GM12864 (cell line): ENCODE measurements around the gene TXNIP.

Source experiments
- DNase-seq: peaks from one replicate; pipeline ENCODE4 v3.0.0-alpha.2; 2011; ENCODE audit warnings: low read depth
- H3K4me3 ChIP-seq: 2 replicates; pipeline ENCODE4 v1.5.1; 2011; ENCODE audit warnings: mild to moderate bottlenecking, low read depth, low read length, control low read depth
- TF ChIP-seq, protein P1 (sequence below): IDR thresholded peaks from 2 replicates; pipeline ENCODE4 v1.5.1; 2011; ENCODE audit warnings: low read depth, mild to moderate bottlenecking, moderate library complexity, low read length, control low read depth, inconsistent platforms; ENCODE audit errors: missing control alignments

The TXNIP gene

DNA sequence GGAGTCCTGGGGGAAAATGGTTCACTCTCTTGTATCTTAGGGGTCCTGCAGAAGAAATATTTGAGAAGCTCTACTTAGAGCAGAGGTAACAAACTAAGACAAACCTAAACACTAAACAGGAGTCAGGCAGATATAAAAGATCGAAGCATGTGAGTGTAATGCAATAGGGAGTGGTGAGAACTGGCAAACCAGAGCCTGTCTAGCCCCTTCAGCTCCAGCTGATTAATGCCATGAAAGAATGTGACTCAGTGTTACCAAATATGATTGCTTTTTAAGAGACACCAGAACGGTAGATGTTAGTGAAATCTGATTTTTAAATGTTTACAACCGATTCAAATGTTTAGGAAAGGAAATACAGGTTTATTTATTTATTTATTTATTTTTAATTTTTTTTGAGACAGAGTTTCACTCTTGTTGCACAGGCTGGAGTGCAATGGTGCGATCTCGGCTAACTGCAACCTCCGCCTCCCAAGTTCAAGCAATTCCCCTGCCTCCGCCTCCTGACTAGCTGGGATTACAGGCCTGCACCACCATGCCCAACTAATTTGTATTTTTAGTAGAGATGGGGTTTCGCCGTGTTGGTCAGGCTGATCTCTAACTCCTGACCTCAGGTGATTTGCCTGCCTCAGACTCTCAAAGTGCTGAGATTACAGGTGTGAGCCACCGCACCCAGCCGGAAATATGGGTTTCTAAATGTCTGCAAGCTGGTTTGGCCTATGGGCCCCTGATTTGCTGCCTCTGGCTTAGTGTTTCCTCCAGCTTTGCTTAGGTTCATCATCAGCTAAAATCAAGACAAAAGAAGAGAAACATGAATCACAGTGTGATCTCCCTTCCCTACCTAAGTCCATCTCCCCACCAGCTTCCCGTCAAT, 12.2 kb downstream of the TXNIP start:
- DNase-seq, result peak; percentile 68
- H3K4me3 ChIP-seq, result no peak overlapping the region
- TF ChIP-seq, protein P1, sequence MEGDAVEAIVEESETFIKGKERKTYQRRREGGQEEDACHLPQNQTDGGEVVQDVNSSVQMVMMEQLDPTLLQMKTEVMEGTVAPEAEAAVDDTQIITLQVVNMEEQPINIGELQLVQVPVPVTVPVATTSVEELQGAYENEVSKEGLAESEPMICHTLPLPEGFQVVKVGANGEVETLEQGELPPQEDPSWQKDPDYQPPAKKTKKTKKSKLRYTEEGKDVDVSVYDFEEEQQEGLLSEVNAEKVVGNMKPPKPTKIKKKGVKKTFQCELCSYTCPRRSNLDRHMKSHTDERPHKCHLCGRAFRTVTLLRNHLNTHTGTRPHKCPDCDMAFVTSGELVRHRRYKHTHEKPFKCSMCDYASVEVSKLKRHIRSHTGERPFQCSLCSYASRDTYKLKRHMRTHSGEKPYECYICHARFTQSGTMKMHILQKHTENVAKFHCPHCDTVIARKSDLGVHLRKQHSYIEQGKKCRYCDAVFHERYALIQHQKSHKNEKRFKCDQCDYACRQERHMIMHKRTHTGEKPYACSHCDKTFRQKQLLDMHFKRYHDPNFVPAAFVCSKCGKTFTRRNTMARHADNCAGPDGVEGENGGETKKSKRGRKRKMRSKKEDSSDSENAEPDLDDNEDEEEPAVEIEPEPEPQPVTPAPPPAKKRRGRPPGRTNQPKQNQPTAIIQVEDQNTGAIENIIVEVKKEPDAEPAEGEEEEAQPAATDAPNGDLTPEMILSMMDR, result no peak

DNA sequence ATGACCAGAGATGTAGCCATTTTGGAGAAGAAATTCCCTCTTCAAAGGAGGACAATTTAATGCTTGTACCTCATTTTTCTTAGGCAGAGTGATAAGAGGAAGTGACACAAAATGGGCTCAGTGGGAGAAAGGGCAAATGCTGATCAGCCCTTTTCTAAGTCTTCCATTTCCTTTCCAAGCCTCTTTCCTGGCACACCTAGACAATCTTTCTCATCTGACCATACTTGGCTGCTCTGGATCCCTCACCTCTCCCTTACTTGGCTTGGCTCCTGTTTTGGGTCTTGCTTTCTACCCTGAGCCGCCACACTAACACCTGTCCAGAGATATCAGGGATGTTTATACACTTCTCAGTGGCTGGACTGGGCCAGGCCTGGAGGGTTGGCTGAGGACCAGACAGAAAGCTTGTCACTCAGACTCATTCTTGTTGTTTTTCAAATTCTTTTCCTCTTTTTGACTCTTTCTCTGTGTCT, 13.1 kb downstream of the TXNIP start:
- DNase-seq, result no peak
- H3K4me3 ChIP-seq, result no peak overlapping the region
- TF ChIP-seq, protein P1, result no peak

DNA sequence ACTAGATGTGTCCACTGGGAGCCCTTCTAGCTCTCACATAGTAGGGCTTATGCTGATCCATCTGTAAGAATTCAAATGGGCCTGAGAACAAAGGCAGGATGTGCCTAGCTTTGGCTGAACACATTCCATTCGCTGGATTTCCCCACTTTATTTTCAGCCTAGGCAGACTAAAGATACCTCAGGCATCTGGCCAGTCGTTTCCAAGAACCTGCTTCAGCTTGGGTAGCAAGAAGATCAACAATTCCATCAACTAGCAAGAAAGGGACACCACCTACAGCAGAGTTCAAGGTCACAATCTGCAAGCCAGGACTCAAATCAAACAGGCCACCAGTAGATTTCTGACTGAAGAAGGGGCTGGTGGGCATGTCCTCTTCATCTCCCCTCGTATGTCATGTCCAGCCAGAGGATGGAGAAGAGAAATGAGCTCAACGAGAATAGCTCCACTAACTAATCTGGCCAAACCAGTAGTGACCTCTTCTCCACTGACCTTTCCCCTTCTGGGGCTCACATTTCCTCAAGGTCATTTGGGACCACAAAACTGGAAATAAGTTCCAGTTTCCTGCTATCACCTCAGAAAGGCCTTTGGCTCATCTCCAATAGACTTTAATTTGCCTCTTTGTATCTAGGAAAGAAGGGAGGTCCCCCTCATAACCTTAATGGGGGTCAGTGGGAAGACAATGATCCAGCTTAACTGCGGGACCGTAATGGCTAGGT, 14.2 kb downstream of the TXNIP start:
- H3K4me3 ChIP-seq, result no peak overlapping the region
- no peak for DNase-seq
- TF ChIP-seq, protein P1, result no peak

DNA sequence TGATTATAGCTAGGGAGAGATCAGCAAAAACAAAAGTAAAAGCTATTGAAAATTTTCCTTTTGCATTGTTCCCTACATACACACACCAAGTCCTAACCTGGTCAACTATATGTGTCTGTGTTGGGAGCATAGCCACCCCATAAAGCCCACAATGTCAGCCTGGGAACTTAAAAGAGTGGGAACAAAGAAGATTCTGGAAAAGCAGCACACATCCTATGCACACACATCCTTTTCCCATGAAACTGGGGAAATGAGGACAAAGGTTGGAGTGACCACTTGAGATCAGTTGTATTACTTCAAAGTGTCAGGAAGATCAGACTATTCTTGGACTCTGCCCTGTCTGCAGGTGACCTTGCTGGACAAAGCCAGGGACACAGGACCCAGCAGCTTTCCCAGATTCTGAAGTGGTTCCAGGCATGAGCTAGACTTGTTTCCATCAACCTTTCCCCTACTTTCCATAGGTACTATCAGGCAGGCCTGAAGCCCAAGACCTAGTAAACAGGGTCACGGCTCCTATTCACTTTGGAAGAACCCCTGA, 15.9 kb downstream of the TXNIP start:
- no peak overlapping the region for H3K4me3 ChIP-seq
- TF ChIP-seq, protein P1, result no peak

DNA sequence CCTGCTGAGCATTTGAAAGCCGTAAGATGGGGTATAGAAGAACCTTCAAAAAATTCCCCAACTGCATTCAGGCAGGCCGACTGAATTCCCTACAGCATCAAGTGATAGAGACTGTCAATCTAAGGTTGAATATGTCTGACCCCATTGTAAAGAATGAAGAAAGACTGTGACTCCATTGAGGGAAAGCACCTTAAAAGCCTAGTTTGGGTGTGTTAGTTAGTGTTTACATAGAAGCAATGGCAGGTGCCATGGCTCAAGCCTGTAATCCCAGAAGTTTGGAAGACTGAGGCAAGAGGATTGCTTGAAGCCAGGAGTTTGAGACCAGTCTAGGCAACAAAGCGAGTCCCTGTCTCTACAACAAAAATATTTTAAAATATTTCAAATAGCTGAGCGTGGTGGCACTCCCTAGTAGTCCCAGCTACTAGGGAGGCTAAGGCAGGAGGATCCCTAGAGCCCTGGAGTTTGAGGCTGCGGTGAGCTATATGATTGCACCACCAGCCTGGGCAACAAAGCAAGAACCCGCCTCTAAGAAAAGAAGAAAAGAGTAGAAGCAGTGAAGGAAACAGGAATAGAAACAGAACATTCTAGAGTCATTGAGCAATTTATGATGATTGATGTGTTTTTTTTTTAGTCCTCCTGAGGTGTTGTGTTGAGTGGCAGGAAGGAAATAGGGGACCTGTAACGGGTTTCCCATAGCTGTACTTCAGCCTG, 16.5 kb downstream of the TXNIP start:
- no peak overlapping the region for H3K4me3 ChIP-seq
- TF ChIP-seq, protein P1, result no peak
- DNase-seq, result peak; percentile 46

More for the DNA sequence above, 15.9 kb downstream of the TXNIP start:
- DNase-seq, result no peak

DNA sequence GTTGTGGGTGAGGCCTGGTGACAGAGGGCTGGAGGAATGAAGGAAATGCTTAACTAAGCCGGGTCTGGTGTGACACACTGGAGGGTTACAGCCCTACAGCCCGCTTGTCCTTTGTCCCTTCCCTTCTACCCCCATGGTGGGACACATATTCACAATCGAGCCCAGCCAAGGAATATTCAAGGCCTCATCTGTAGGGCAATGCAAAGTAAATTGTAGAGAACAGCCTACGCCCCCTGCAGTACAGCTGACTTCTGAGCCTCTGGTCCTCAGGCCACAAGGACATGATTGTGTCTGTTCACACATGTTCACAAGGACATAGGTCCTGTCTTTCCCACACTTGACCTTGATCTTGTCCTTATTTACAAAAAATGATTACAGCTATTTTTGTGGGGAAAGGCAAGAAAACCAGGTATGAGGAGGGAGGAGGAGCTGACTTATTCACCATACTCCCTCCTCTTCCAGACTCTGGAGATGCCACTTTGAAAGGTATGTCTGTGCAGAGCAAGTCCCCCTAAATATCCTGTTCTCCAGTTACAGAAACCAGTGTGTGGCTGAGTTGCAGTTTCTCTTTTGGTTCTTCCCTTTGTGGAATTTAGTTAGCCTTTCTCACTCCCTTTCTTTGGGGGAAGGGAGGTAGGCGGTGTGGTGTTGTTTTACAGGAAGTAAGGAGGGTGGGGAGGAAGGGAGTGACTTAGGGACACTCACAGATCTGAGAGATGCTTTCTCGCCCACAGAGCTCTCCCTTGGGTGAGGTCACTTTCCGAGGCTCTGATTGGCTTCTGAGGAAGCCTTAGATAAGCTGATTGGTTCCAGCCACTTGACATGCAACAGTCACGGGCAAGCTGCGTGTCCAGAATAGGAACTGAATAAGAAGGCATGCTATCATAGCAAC, 17.3 kb downstream of the TXNIP start:
- peak; percentile 99 for DNase-seq
- TF ChIP-seq, protein P1, result peak; percentile 44
- H3K4me3 ChIP-seq, result no peak overlapping the region; the same call in 1 of the 2 replicates
